ENCODE data around the gene MAPK8IP3. TPM values are rescaled to one million over a fixed set of nuclear protein-coding genes. Genes with fewer than 3 reads are reported as not detected.

The MAPK8IP3 gene
- polyA plus RNA-seq, 3 donors, result 28.6 to 39.6 (median 36.3) TPM

DNA sequence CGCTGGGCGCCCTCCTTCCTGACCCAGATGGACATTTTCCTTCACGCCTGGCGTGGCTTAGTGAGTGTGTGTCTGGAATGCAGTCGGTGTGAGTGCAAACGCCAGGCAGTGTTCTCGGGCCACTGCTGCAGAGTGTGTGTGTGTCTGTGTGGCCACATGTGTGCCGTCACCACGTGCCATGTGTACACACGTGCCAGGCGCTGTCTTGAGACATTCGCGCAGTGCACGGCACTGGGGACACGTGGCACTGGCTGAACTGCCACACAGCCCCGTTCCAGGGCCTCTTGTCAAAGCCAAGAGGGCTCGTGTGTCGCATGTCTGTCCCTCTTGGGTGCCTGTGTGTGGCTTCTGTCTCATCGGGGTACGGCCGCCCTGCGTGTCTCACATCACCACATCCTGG is 28.8 kb downstream of the MAPK8IP3 start:
- no peak for DNase-seq (ENCODE audit: low read depth in 3 of 3, low spot score in 2 of 3)

DNA sequence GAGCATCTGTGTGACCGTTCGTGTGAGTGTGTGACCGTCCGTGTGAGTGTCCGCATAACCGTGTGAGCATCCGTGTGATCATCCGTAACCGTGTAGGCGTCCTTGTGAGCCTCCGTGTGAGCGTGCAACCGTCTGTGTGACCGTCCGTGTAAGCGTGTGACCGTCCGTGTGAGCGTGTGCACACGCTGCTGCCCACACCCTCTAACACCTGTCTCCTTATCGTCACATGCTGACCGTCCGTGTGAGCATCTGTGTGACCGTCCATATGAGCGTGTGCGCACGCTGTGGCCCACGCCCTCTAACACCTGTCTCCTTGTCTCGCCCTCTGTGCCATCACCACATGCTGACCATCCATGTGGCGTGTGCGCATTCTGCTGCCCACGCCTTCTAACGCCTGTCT is 34.2 kb downstream of the MAPK8IP3 start:
- no peak for DNase-seq (ENCODE audit: low read depth in 3 of 3, low spot score in 2 of 3)

DNA sequence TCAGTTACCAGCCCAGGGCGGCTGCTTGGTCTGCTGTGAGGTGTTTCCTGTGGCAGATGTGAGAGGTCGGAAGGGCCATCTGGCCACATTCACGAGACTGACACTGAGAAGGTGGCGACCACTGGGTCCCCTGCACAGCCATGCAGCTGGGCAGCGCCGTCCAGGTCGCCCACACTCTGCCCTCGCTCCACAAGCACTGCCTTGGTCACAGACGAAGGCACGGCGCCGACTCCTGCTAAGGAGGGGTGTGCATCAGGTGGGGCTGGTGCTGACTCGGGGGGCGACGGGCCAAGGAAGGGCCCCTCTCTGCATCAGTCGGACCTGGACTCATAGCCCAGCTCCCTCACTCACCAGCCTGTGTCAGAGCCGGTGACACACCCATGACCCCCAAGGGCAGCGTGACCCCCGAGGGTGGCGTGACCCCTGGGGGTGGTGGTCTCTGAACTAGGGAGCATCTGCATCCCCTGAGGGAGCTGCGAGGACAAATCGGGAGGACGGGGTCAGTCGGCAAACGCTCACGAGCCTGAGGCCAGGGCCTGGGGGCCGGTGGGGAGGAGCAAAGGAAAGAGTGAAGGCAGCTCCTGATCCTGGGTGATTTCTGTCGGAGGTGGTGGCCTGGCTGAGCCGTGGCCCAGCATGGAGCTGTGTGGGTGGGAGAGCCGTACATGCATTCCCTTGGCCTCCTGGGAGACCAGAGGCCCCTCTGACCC is 34.9 kb downstream of the MAPK8IP3 start:
- DNase-seq (ENCODE audit: low read depth in 3 of 3, low spot score in 2 of 3), result no peak

DNA sequence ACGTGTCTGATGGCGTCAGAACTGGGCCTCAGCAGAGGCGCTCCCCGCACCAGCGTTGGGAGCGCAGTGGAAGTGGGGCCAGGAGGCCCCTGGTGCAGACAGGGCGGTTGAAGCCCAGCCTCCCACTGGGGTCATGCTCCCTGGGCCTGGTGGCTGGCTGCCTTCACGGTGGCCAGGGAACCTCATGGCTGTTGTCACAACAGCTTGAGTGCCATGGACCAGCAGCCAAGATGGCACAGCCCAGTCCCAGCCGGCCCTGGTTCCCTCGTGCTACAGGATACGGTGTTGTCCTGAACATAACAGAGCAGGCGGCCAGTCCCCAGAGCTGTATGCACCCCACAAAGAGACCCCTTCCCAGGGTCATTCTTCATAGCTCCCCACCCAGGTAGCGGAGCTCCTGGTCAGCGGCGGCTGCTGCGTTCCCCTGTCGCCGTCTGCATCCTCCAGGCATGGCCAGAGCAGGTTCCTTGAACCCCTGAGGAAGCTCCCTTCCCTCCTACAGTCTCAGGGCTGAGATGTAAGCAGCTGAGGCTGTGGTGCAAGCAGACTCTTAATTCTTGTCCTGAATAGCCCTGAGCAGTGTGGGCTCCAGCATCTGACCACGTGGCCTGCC is 35.7 kb downstream of the MAPK8IP3 start:
- DNase-seq (ENCODE audit: low read depth in 3 of 3, low spot score in 2 of 3), result no peak

DNA sequence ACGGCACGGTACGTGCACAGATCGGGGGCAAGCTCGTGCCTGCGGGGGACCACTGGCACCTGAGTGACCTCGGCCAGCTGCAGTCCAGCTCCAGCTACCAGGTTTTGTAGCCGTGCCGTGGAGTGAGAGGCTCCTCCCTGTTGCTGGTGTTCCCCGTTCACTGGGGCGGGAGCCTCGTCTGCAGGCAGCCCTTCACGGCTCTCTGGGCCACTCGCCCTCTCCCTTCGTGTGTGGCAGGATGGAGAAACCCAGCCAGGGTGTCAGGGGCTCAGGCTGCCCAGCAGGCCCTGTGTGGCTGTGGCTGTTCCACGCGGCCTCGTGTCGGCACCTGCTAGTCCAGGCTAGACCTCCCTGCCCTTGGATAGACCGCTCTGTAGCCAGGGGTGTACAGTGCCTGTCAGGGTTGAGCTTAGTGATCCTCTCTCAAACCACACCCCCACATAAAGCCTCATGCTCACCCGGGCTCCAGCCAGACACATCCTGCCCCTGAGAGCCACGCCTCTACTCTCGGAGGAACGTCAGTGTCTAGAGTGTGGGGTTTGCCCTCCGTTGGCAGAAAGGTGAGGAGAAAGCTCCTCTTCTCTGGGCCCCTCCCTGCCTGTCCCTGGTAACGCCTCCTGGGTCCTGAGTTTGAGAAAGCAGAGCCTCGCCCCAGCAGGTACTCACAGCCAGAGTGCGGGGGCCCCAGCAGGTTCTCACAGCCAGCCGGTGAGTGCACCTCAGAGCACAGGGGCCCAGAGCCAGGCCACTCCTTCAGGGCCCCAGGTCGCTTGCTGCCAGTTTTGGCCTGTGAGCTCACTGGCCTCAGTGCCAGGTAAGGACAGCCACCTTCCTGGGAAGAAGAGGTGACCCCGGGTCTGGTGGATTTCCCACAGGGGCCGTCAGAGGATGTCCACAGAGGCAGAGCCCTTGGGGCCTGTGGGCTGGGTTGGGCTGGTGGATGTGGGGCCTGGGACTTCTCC is 37.7 kb downstream of the MAPK8IP3 start:
- no peak for DNase-seq (ENCODE audit: low read depth in 3 of 3, low spot score in 2 of 3)

DNA sequence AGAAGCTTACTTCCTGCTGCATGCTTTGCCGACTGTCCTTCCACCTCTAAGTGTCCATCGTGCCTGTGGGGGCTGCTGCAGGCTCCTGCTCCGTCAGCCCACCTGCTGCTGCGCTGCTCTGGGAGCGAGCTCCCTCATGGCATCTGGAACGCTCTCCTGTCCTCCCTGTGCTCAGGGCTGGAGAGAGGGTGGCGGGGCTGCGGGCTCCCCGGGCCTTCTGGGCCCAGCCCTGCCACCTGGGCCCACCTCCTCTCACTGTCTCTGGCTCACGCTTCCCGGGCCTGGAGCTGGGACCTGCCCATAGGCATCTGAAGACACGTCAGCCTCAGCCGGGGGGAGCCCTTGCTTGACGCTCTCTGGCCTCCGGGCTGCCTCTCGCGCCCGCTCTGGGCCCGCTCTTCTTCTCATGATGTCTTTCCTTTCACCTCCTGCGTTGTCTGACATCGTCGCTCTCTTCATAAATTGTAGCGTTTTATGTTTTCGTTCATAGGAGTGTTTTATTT is 38.4 kb downstream of the MAPK8IP3 start:
- no peak for DNase-seq (ENCODE audit: low read depth in 3 of 3, low spot score in 2 of 3)

DNA sequence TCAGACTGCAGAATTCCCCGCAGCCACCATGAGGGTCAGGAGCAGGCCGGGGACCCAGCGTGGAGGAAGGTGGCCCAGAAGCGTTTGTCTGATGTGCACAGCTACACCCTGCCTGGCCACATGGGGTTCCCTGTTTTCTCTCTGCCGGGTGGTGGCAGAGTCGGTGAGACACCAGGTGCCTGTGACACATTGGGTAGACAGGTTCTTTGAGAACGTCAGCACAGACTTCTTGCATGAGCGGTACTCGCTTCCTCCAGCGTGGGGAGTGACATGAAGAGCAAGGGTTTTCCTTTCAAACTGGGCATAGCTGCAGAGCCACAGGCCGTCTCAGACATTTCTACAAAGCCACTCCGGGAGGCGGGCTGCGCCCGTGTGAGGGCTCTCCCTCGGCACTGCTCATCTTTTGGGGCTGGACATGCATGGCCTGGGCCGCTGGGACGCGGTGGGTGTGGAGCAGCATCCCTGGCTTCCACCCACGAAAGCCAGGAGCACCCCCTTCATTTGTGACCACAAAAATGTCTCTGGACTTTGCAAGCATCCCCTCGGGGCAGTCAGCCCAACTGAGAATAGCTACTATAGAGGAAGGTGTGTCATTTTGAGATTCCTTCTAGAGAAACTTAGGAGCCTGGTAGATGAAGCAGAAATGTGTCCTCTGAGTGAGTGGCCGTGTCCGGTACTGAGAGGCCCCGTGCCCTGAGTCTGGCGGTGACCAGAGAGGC is 39.3 kb downstream of the MAPK8IP3 start:
- no peak for DNase-seq (ENCODE audit: low read depth in 3 of 3, low spot score in 2 of 3)

DNA sequence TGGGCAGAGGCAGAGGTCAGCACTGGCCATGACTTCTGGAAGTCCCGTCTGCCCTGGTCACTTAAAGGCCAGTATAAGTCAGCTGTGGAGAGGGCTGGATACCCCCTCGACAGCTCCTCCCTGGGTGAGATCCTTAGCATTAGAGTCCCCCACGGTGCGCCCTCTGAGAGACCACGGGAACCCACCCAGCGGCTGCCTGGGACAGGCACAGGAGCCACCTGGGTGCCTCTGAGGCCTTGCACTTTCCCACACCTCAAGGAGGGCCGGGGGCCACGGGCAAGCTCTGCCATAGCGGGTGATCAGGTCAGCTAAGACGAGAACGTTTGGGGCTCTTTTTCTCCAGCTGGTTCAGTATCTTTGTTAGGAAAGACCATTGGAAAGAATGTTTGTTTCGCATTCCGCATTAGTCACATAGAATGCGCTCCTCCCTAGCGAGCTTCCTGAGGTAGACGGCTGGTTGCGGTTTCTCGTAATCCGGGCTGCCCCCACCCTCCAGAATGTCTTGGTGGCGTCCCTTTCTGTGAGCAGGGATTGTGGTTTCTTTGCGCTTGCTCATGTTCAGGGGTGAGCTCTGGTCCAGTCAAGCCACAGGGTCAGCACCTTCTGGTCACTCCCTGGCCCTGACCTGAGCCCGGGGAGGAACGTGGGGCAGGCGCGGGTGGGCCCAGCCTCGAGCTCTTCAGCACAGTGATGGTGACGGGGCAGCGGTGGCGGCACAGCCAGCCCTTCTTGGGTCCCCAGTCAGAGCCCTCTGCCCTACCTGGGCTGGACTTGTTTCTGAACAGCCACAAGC is 40.1 kb downstream of the MAPK8IP3 start:
- DNase-seq (ENCODE audit: low read depth in 3 of 3, low spot score in 2 of 3), result no peak

DNA sequence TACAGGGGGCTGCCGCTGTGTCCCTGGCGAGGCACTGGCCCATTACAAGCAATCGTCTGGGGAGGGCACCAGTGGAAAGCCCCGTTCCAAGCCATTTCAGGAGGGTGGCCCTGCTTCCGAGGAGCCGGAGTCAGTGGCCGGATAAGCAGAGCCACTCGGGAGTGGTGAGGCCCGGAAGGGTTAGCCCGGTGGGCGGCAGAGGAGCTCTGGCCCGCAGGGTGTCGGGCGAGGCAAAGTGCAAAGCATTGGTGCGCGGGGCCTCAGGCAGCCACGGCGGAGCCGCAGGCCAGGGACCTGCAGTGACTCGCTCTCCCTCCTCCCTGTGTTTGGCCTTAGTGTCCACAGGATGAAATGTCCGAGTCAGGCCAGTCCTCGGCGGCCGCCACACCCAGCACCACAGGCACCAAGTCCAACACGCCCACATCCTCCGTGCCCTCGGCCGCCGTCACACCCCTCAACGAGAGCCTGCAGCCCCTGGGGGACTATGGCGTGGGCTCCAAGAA is 40.7 kb downstream of the MAPK8IP3 start:
- no peak for DNase-seq (ENCODE audit: low read depth in 3 of 3, low spot score in 2 of 3)

DNA sequence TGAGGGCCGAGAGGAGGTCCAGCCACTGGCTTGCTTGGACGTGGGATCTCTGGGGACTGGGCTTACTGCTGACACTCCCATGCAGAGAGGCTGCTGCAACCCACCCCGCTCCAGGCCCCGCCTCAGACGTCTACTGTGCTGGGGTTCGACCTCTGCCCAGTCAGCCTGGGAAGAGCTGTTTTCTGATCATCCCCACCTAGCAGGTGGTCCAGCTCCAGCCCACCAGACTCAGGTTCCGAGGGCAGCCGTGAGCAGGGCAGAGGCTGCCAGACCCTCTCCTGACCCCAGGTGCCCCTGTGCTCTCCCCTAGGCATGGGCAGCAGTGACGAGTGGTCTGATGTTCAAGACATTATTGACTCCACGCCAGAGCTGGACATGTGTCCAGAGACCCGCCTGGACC is 41.9 kb downstream of the MAPK8IP3 start:
- DNase-seq (ENCODE audit: low read depth in 3 of 3, low spot score in 2 of 3), result no peak

DNA sequence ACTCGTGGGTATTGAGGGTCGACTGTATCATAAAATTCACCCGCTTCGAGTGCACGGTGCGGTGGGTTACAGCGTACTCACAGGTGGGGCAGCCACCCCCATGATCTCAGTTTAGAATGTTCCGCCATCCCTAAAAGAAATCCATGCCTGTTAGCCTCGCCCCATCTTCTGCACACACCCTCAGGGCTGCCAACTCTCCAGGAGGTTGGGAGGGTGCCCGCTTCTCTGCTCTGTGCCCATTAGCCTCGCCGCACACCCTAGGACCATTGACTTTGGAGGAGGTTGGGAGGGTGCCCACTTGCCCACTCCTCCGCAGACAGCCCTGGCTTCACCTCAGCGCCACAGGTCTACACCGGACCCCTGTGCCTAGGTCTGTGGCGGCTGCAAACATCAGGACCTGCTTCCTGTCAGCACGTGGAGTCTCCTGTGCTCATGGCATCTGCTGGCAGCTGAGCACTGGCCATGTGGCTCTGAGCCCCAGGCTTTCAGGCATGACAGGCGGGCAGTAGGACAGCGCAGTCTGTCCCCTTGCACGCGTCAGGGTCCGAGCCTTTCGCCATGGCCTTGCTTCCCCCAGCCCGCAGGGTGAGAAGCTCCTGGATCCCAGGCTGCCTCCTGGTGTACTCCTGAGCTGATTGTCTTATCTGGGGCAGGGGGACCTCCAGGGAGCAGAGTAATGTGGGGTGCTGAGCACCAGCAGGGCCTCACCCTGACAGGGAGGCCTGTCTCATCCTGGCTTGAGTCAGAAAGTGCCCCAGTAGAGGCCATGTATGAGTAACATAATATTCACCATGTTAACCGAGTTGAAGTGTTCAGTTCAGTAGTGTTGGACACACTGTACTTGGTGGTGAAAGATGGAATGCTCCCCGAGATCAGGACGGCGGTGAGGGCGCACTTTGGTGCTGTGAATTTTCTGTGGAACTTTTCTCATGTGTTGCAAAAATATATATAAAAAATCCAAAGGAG is 43.4 kb downstream of the MAPK8IP3 start:
- no peak for DNase-seq (ENCODE audit: low read depth in 3 of 3, low spot score in 2 of 3)

DNA sequence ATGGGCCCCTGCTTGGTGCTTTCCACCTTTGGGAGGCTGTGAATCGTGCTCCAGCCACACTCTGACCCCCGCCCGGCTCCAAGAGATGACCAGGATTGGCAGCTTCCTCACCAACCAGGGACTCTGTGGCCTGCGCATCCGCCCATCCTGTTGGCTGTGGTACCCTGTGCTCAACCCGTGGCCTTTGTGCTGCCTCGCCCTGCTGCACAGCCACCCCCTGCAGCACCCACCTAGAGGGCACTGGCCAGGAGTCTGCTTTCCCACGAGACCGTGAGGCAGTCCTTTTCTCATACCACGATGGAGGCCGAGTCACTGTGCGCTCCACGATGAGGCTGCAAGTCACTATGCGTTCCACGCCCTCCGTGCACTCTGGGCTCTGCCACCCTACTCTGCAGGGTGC is 46.0 kb downstream of the MAPK8IP3 start:
- no peak for DNase-seq (ENCODE audit: low read depth in 3 of 3, low spot score in 2 of 3)

DNA sequence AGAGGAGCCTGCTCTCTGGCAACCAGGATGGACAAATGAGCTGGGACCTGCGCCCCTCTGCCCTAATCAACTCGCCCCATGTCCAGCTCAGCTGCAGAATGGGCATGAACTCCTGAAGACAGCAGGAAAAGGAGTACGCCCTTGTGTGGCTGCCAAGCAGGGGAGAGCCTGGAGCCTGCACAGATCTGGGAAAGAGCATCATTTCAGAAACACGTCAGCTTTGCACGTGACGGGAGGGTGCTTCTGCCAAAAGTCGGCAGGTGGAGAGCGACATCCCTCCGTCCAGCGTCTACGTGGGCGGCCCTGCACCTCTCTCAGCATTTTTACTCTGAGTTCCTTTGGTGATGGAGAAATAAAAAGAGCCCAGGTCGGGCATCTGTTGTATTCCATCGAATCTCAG is 46.9 kb downstream of the MAPK8IP3 start:
- DNase-seq (ENCODE audit: low read depth in 3 of 3, low spot score in 2 of 3), result no peak

DNA sequence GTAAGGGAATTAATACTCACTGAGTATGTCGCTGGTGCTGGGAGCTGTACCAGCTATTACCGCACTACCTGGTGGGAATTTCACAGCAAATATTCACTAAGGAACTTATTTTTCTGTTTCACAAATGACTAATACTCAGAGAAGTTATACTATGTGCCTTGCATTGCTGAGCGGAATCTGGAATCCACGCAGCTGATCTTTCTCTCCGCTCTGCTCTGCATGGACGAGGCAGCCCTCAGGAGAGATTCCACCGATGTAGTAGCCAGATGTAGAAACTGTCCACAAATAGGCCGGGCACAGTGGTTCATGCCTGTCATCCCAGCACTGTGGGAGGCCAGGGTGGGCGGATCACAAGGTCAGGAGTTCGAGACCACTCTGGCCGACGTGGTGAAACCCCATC is 48.2 kb downstream of the MAPK8IP3 start:
- no peak for DNase-seq (ENCODE audit: low read depth in 3 of 3, low spot score in 2 of 3)

DNA sequence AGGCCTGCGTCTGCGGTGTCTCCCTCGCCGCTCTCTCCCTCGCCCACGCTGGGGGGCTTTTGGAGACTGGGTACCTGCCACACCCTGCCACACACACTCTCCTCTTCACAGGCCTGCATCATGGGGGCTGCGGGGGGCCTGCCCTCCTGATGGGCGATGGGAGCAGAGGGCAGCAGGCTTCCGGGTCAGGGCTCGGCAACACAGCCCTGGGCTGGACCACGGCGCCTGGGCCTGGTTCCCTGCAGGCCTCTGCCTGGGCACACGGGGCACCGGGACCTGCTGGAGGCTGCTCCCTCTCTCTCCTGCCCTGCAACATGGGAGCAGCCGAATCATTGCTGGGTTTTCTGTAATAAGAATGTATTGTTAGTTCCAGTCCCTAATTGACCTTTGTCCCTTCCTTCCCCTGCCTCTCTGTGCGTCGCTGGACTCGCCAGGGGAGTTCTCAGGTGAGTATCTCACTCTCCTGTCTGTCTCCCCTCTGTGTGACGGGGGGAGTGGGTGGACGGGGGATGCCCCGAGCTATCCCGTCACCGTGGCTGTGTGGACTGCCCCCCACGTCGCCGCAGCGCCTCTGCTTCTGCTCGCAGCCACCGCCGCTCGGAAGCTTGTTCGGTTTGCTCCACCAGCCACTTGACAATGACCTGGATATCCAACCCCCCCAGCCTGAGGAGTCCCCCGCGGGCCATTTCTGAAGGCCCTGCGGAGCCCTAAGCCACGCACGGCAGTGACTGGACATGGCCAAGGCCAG is 51.9 kb downstream of the MAPK8IP3 start:
- DNase-seq (ENCODE audit: low read depth in 3 of 3, low spot score in 2 of 3), result no peak

DNA sequence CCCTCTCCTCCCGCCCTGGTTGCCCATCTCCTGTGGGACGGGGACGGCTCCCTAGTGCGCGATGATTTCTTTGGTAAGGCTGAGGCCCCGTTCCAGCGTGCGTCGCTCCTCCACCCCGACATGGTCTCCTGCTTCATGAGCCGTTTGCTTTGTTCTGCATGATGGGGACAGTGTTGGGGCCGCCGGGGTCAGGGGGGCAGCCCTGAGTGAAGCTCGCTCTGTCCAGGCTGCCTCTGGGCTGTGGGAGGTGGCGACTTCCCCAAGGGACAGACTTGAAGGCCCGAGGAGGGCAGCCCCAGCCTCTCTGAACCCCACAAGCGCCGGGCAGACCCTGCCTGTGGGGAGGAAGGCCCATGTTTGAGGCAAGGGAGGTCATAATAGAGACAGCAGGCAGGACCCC is 52.9 kb downstream of the MAPK8IP3 start:
- DNase-seq (ENCODE audit: low read depth in 3 of 3, low spot score in 2 of 3), result no peak

DNA sequence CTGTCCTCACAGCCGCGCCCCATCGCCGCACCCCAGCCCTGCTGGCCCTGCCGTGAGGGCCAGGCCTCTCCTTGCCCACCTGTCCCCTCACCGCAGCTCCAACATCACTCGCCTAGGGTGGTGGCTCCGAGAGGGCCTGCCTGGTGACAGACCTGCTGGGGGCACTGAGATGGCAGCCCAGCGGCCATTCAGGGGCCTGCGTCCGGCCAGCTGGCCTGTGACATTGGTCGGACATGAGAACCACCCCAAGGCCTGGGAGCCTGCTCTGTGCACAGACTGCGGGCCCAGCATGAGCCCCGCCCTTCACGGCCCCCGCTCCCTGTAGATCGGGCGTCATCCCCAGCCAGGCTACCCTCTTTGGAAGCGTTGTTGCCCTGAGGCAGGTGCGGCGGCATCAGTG is 53.5 kb downstream of the MAPK8IP3 start:
- DNase-seq (ENCODE audit: low read depth in 3 of 3, low spot score in 2 of 3), result no peak

DNA sequence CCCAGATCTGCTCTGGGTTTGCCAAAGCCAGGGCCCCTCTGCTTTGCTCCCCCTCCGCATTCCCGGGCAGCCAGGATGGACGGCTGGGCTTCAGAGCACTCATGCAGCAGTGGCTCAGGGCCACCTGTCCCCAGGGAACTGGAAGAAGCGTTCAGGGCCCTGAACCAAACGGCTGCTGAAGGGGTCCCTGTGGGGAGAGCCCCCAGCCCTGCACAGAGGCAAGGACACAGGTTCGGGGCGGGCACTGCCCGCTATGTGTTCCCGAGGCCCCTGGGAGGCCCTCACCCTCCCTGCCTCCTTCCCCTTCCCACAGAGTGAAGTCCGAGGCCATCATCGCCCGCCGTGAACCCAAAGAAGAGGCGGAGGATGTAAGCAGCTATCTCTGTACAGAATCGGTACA is 54.9 kb downstream of the MAPK8IP3 start:
- DNase-seq (ENCODE audit: low read depth in 3 of 3, low spot score in 2 of 3), result no peak

Measured in right renal cortex interstitium (tissue), 3 donors.